ENCODE measurements around the gene RTN4R.

- no peak for TF ChIP-seq POLR2A (IDR thresholded peaks at IDR 0.05)
- TF ChIP-seq CTCF (IDR thresholded peaks at IDR 0.05) = no peak
- TF ChIP-seq POLR2AphosphoS5 (IDR thresholded peaks at IDR 0.05) = no peak
These were observed 40.8 kb downstream of the RTN4R start for GRCh38 chr22:20227363-20227762.

Data from upper lobe of left lung (tissue), 4 donors.